KOPT-K1 (cell line): ENCODE data around the gene SPEG.

ENCODE experiments used
- H3K27ac ChIP-seq: fragments of 200-600 bp; sonication (generic); 2 replicates; pipeline ENCODE4 v1.5.1; 2016; ENCODE audit warnings: antibody characterized with exemption, mild to moderate bottlenecking, low read depth, low read length; ENCODE audit not compliant: poor library complexity, severe bottlenecking
- H3K36me3 ChIP-seq: fragments of 200-600 bp; sonication (generic); 2 replicates; pipeline ENCODE4 v1.5.1; 2017; ENCODE audit warnings: antibody characterized with exemption, mild to moderate bottlenecking, low read length, moderate library complexity; ENCODE audit not compliant: insufficient read depth
- H3K9me3 ChIP-seq: fragments of 200-600 bp; sonication (generic); 2 replicates; pipeline ENCODE4 v1.5.1; 2017; ENCODE audit warnings: antibody characterized with exemption, low read length, mild to moderate bottlenecking; ENCODE audit not compliant: insufficient read depth, poor library complexity, severe bottlenecking

Gene SPEG

DNA sequence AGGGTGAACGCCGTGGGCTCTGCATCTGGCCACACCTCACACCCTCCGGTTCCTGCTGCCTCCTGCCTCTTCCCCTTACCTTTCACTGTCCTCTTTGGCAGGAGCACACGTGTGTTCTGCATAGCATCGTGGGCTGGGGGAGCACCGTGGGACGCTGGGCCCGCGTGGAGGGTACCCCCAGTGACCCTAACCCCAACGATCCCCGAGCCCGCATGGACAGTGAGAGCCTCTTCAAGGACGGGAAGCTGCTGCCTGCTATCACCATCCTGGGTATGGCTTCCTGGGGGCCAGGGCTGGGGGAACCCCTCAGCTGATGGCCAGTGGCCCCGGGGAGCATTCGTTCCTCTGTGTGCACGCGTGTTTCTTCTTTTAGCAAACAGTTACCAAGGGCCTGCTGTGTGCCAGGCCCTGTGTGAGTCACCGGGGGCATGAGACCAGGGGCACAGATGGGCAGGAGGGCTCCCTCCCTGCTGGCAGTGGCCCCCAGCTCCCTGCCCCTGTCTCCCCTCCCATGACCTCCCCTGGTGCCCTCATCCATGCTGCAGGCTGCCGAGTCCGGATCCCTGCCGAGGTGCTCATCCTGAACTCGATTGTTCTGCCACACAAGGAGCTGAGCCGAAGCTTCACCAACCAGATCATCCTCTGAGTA lies 71.6 kb downstream of the SPEG start:
- H3K36me3 ChIP-seq, result peaks cover 11% of the 10 kb centered on the region; the same call in 1 of the 2 replicates
- H3K27ac ChIP-seq, result no peak overlapping the region

DNA sequence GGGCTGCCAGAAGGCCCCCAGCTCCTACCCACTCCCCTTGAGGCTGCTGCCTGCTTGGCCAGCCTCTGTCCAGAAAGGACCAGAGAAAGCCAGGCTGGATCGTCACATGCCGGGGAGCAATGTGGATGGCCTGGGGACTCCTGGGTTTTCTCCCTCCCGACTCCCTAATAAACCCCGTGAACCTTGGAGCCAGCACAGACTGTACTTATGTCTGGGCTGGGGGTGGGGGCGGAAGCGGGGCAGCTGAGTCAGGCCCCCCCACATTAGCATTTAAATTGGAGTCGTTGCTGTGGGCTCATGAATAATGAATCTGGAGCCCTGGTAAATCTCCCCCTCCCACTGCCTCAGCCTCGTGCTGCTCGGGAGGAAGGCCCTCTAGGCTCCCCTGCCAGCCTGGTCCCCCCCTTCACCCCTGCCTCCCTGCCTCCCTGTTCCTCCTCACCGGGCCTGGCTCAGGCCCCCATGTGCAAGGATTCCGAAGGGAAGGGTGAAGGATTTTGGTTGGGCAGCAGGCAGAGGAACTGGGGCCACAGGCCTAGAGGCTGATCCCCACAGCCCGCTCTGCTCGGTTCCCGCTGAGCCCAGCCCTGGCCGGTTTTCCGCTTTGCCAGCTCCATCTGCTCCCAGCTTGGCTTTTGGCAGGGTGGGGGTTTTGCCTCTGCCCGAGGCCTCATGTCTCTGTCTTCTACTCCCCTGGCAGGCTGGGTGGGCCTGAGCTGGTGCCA lies 72.3 kb downstream of the SPEG start:
- Histone ChIP-seq H3K27ac (no peak overlapping the region), H3K9me3 (no peaks in the 10 kb centered on the region), H3K36me3 (peaks cover 11% of the 10 kb centered on the region; the same call in 1 of the 2 replicates)

More for the DNA sequence above, 71.6 kb downstream of the SPEG start:
- H3K9me3 ChIP-seq, result no peaks in the 10 kb centered on the region

DNA sequence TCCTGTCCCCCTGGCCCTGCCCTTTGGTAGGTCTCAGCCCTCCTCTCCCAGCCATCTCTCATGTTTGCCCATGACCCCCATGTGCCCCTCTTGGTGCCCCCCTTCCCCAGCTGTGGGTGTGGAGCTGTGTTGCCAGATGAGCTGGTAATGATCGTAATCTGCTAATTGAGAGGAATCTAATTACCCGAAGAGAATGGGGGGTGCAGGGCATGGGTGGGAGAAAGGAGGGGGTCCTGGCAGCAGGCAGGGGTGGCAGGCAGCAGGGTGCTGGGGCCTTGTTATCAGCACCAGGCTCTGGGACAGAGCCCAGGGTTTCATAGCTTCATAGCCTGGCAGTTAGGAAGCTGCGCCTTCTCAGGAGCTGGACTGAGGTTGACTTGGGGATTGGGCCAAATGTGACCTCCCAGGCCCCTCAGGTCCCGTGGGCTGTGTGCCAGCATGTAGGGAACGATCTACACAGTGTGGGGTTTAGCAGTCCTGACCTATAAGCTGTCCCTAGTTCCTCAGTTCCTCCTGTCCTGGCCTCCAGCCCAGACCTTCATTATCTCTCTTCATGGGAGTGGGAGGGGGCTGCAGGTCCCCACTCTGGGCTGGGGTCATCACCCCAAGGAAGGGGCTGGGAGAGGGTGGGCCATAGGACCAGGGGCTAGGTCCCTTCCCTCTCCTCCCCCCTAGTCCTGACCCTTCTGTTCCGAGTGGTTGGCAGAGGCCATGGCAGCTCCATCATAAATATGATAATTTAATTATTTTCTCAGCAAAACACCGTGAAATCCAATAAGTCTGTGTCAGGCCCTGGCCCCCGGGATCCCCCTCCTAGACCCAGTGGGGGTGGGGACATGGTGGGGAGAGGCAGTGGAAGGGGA lies 73.2 kb downstream of the SPEG start:
- H3K27ac ChIP-seq, result no peak overlapping the region
- peaks cover 11% of the 10 kb centered on the region; the same call in 1 of the 2 replicates for H3K36me3 ChIP-seq
- H3K9me3 ChIP-seq, result no peaks in the 10 kb centered on the region

DNA sequence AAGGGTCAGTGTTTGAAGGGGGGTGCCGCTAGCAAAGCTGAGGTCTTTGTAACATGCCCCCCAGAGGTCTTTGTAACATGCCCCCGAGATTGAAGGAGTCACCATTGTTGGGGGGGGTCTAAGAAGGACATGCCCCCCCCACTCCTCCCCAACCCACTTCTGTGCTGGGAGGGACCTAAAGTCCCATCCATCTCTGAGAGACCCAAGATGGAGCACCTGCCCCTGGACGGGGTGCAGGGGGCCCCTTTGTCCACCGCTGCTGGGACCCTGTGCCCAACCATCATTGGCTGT lies 73.7 kb downstream of the SPEG start:
- no peaks in the 10 kb centered on the region for H3K9me3 ChIP-seq
- H3K36me3 ChIP-seq, result peaks cover 11% of the 10 kb centered on the region; the same call in 1 of the 2 replicates
- no peak overlapping the region for H3K27ac ChIP-seq

DNA sequence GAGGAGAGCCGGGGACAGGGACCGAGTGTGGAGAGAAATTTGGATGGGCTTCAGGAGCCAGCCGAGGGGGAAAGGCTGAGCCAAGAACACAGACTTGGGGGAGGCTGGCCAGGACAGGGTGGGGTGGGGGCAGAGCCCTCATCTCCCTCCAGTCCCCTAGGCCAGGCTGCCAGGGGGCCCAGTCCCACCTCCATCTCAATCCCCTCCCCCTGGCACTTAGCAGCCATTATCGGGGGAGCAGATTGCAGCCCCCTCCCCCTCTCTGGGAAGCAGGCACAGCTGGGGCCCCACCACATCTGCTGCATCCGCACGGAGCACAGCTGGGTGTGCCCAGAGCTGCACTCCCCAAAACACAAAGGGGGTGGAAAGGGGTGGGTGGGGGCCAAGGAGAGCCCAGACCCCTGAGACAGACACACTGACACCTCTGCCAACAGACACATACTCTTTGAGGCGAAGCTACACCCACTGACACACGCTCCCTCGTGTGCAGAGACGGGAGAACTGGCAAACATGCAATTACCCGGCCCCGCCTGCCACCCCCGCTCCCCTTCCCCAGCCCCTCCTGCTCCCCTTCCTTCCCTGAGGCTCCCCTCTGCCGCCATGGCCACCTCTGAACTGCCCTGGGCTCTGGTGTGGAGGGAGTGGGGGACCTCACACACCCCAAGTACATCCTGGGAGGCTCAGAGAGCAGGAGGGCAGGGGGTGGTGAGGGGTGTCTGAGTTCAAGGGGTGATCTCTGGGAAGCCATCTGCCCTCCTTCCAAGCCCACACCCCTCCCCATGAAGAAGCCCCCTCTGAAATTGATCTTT lies 74.5 kb downstream of the SPEG start:
- no peak overlapping the region for H3K27ac ChIP-seq
- no peaks in the 10 kb centered on the region for H3K9me3 ChIP-seq
- peaks cover 3% of the 10 kb centered on the region; the same call in 1 of the 2 replicates for H3K36me3 ChIP-seq

DNA sequence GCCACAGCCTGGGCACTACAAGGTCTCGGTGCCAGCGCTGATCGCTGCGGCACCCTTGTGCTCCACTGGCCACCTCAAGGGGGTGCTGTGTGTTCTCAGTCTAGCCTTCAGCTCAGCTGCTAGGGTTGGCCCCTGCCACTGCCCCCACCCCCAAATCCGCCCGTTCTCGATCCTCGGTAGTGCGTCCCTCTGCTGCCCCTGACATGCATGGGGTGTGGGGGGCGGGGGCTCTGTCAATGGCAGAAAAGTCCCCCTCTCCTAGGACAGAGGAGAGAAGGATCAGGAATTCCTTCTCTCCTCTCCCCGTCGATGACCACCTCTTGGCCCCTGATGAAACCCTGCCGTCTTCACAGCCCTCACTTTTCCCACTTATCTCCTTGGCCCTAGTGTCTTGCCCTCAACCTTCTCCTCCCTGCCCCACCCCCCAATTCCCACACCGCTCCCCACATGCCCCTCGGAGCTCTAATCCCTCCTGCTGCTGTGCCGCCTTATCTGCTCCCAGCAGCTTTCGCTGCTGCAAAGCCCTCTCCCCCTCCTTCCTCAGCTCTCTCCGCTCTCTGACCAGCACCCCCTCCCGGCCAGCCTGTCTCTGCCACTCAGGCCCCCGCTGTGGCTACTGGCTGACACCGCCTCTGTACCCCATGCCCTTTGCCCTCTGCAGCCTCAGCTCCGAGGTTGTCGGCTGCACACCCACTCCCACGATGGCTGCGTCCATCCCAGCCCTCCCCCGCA lies 75.3 kb downstream of the SPEG start:
- no peak overlapping the region for H3K27ac ChIP-seq
- H3K36me3 ChIP-seq, result no peaks in the 10 kb centered on the region; the same call in 1 of the 2 replicates

DNA sequence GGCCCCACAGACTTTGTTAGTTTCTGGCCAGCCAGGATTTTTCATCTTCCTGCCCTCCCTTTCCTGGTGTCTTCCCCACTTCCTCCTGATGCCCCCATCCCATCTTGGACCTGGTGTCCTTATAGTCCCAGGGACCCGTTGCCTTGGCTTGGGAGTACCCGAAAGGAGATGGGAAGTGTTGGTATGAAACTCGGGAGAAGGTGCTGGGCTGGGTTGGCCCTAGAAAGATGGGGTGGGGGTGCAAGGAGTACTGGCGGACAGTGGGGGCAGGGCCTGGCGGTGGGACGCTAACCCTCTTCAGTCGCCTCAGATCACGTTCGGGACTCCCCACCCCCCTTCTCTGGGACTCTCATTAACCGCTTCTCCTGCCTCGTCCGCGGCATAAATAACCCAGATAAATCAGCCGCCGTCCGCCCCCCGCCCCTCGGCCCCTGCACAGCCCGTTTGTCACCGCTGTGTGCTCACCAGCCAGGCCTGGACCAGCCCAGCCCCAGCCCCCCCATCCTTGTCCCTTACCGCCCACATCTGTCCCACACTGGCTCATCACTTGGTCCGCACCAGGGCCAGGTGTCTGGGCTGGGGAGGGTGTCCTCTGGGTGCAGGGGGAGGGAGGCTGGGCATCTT lies 76.0 kb downstream of the SPEG start:
- no peak overlapping the region for H3K27ac ChIP-seq

More for the DNA sequence above, 75.3 kb downstream of the SPEG start:
- no peaks in the 10 kb centered on the region for H3K9me3 ChIP-seq

DNA sequence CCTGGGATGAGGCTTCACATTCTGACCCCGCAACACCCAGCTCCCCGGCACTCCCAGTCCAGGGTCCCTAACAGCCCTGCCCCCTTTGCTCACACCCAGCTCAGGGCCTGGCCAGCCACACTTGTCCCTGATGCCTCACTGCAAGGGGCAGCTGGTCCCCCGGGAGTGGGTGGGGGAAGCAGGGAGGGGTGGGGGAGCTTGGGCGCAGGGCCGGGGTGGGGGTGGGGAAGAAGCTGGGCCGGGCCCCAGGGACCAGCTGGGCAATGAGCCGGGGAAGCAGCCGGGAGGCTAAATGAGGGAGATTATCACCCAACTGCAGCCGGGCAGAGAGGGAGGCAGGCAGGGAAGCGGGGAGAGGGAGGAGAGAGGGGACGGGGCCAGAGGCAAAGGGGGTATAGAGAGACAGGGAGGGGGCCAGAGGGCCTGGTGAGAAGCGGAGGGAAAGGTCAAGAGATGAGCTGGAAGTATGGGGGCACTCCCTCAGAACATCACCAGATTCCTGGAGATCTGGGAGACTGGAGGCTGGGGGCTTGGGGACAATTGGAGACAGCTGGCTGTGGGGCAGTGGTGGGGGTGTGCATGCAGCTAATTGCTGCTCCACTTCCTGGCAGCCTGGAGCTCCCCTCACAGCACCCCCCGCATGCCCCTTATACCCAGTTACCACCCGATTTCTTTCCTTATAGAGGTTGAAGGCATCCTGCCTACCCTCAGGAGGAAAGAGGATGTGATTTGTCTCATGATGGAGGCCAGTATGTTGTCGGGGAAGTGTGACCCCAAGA lies 77.1 kb downstream of the SPEG start:
- no peaks in the 10 kb centered on the region for H3K9me3 ChIP-seq
- H3K27ac ChIP-seq, result no peak overlapping the region

More for the DNA sequence above, 76.0 kb downstream of the SPEG start:
- no peaks in the 10 kb centered on the region; the same call in 1 of the 2 replicates for H3K36me3 ChIP-seq
- no peaks in the 10 kb centered on the region for H3K9me3 ChIP-seq

DNA sequence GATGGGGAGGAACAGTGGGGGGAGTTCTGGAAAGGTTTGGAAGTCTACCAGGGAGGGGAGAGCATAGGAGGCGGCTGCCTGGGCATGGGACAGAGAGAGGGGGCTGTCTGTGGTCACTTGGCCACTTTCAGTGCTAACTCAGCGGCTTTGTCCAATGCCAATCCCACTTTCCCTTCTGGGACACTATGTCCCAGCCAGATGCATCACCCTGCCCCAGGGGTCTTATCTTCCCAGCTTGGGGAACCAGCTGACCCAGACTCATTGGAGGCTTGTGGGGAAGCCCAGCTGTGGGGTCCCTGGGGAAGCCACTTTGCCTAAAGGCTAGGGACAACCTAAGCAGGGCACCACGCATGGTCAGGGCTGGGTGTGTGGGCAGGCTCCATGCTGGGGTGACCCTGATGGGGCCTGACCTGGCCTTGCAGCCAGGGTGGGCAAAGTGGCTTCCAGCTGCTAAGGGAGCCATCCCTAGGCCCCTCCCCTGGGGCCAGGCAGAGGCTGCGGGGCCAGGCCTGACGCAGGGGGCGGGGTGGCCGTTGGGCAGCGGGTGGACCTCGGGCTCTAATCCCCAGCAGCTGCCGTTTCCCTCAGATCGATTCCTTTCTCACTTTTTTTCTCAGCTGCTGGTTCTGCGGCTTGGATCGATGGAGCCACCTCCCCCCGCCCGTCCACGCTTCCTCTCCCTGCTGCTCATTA lies 78.0 kb downstream of the SPEG start:
- Histone ChIP-seq H3K27ac (no peak overlapping the region), H3K36me3 (no peaks in the 10 kb centered on the region), H3K9me3 (no peaks in the 10 kb centered on the region)

More for the DNA sequence above, 77.1 kb downstream of the SPEG start:
- H3K36me3 ChIP-seq, result no peaks in the 10 kb centered on the region

DNA sequence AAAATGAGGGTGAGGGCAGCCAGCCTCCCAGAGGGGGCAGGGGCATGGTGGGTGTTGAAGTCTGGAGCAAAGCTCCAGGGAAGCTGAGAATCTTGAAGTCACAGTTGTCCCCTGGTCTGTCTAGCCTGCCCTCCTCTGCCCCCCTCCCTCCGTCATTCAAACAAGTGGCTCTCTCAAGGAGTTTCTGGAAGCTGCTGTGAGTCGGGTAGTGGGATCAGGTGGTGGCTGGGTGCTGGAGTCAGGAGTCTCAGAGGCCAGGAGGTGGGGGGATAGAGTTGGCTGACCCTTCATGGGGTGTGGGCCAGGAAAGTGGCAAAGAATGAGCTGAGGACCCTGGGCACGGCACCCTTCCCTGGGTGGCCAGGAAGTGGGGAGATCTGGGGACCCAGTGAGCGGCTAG lies 79.1 kb downstream of the SPEG start:
- H3K9me3 ChIP-seq, result no peaks in the 10 kb centered on the region
- H3K36me3 ChIP-seq, result no peaks in the 10 kb centered on the region
- no peak overlapping the region for H3K27ac ChIP-seq

DNA sequence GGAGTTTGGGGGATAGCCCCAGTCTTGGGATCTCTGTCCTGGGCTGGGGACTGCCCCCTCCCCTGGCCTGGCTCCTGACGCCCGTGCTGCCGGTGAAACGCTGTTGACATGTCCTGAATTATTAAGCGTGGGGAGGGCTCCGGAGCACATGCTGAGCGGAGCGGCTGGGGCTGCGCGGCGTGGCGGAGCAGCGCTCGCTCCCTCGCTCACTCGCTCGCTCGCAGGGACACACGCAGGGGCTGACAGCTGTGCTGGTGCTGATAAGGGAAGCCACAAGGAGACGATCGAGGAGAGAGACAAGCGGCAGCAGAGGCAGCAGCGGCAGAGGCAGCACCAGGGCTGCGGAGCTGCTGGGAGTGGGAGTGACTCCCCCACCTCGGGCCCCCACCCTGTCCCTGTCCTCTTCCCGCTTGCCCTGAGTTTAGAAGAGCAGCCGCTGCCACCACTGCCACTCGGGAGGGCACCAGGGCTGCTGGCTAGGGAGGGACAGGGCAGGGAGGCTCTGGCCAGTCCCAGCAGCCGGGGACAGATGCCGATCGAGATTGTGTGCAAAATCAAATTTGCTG lies 79.6 kb downstream of the SPEG start, which contains the start of gene ASIC4:
Gene ASIC4, plus strand, starts transcription at position 287 of the 566 bp plus-strand sequence. Its CDS starts 243 bp downstream, at position 530.
- Histone ChIP-seq H3K27ac (no peak within 1 kb of the TSS), H3K36me3 (no peaks in the 10 kb centered on the region), H3K9me3 (no peaks in the 10 kb centered on the region)

DNA sequence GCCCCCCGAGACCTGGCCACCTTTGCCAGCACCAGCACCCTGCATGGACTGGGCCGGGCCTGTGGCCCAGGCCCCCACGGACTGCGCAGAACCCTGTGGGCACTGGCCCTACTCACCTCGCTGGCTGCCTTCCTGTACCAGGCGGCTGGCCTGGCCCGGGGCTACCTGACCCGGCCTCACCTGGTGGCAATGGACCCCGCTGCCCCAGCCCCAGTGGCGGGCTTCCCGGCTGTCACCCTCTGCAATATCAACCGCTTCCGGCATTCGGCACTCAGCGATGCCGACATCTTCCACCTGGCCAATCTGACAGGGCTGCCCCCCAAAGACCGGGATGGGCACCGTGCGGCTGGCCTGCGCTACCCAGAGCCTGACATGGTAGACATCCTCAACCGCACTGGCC lies 80.2 kb downstream of the SPEG start:
- no peak overlapping the region for H3K27ac ChIP-seq
- H3K36me3 ChIP-seq, result no peaks in the 10 kb centered on the region
- H3K9me3 ChIP-seq, result no peaks in the 10 kb centered on the region
